GM12892 (cell line): ENCODE data around the gene RPL18A.

Source experiments
- POLR2AphosphoS5 ChIP-seq: IDR thresholded peaks from 2 replicates; pipeline ENCODE4 v1.6.1; 2011; ENCODE audit warnings: low read depth, low read length, control low read depth
- TAF1 ChIP-seq: IDR thresholded peaks from 2 replicates; pipeline ENCODE4 v1.6.1; 2011; ENCODE audit warnings: low read depth, mild to moderate bottlenecking, control low read depth, low read length, borderline replicate concordance

- no peak for TF ChIP-seq POLR2AphosphoS5
- no peak for TF ChIP-seq TAF1
These were observed 7.3 kb downstream of the RPL18A start for GRCh38 chr19:17866964-17867486.
